Erythroblast (primary cell): ENCODE measurements around the gene MAGI1.

Source experiments
- GATA1 ChIP-seq: IDR thresholded peaks from 2 replicates; pipeline ENCODE4 v1.6.1; 2011; ENCODE audit warnings: low read depth, mild to moderate bottlenecking, control low read depth, low read length, moderate library complexity
- POLR2A ChIP-seq: IDR thresholded peaks from 2 replicates; pipeline ENCODE4 v1.6.1; 2011; ENCODE audit warnings: mild to moderate bottlenecking, low read length

DNA sequence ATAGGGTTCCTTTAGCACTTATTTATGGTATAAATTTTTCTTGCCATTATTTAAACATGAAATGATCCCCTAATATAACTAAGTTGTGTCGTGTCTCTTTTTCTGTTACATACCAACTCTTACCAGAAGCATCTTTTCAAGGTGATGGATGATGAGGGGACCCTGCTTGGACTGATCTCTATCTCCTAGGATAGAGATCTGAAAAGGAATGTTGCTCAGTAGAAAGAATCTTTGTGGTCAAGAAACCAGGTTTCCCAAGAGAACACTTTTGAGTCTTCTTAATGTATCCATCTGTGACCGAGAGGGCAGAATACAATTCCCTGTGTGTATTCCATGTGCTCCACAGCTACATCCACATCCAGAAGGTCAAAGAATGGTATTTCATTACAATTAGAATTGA, 409.7 kb downstream of the MAGI1 start:
- TF ChIP-seq POLR2A, result no peak
- TF ChIP-seq GATA1, result no peak
